ENCODE results near the gene NAALAD2. TPM values are rescaled to one million over a fixed set of nuclear protein-coding genes. Genes with fewer than 3 reads are reported as not detected.

The NAALAD2 gene
- total and polyA plus RNA-seq, 2 of the 8 experiments (the other 6 are each of a cell fraction or from before 2014, with no cell fraction given), result 2.6 to 3.9 TPM

DNA sequence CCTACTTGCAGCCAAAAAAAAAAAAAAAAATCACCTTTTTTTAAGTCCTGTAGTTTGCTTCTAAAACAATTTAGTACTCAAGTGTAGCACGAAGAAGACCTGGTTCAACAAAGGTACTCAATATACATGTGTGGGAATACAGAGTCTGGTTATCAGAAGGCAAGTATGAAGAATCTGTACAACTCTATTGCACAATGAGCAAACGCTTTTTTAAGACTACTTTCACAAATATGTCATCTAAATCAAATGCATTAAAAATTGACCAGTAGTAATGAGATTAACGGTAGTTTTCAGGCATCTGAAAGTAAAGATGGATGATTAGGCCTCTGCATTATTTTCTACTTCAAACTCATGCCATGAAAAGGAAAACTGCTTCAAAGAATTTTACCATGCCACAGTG is 78.9 kb downstream of the NAALAD2 start:
- TF ChIP-seq NANOG (IDR thresholded peaks at IDR 0.05; ENCODE audit: insufficient read depth, low read depth, low read length, poor library complexity, severe bottlenecking) (no peak), PHF8 (conservative IDR thresholded peaks at IDR 0.05; ENCODE audit: low read depth, low read length) (no peak), SIRT6 (IDR thresholded peaks at IDR 0.05; ENCODE audit: low read length) (no peak)
- FAIRE-seq (no peak), DNase-seq (ENCODE audit: low read depth in 1 of 2, low spot score in 2 of 2) (no peak)
- no peak overlapping the region for H2BK120ac ChIP-seq (replicated peaks; ENCODE audit: low read depth, low read length)
- no peak overlapping the region for H3K18ac ChIP-seq (ENCODE audit: extremely low read depth, low read length)
- no peak overlapping the region for H3K14ac ChIP-seq (ENCODE audit: insufficient read length)
- H3K23me2 ChIP-seq (ENCODE audit: low read depth, low read length), result no peaks in the 10 kb centered on the region
- H2AK5ac ChIP-seq (ENCODE audit: low read depth, low read length), result no peak overlapping the region
- H3K36me3 ChIP-seq (ENCODE audit: control insufficient read depth in 2 of 4, insufficient read depth in 4 of 4, low read length in 3 of 4), result peaks cover 2 to 68% (median 10%) of the 10 kb centered on the region in 4 experiments; a peak in 6 of 8 replicates
- no peaks in the 10 kb centered on the region; a peak in 1 of 7 replicates for H3K4me1 ChIP-seq (replicated peaks in 1 of 4; ENCODE audit: control insufficient read depth in 3 of 4, insufficient read depth in 4 of 4, low read length in 3 of 4)
- H4K8ac ChIP-seq (ENCODE audit: extremely low read depth, insufficient read depth, low read length), result no peak overlapping the region
- H3K27ac ChIP-seq (ENCODE audit: low read depth, low read length), result no peak overlapping the region
- no peak overlapping the region for H4K5ac ChIP-seq (ENCODE audit: insufficient read length, low read depth, low read length)
- peaks cover 0 to 1% (median 0%) of the 10 kb centered on the region in 4 experiments; a peak in 1 of 7 replicates for H3K27me3 ChIP-seq (replicated peaks in 1 of 4; ENCODE audit: control insufficient read depth in 3 of 4, extremely low read depth in 1 of 4, insufficient read depth in 3 of 4, low read length in 3 of 4)
- no peak overlapping the region for H3K56ac ChIP-seq (replicated peaks; ENCODE audit: insufficient read length, low read depth, low read length)
- H2BK20ac ChIP-seq (ENCODE audit: low read length), result no peak overlapping the region
- no peak overlapping the region for H4K91ac ChIP-seq (replicated peaks; ENCODE audit: insufficient read length, low read length)
- H2BK5ac ChIP-seq (ENCODE audit: low read depth, low read length), result no peak overlapping the region
- no peak overlapping the region for H3K4ac ChIP-seq (replicated peaks; ENCODE audit: insufficient read length, low read depth, low read length)
- no peak overlapping the region for H2AFZ ChIP-seq (ENCODE audit: low read length)
- no peaks in the 10 kb centered on the region for H3K9me3 ChIP-seq (ENCODE audit: insufficient read depth in 2 of 2, low read depth in 1 of 2, low read length in 1 of 2)
- ChIA-PET POLR2A (ENCODE audit: partially characterized antibody) (no interaction called here), CTCF (ENCODE audit: partially characterized antibody) (interaction anchor here (2.2 kb wide), 1 partner anchor 8 kb away, joined by 16 read pairs; no protein-coding TSS in a partner anchor)
- no peak overlapping the region for H3K4me3 ChIP-seq (ENCODE audit: extremely low read depth in 1 of 4, insufficient read depth in 2 of 4, low read depth in 3 of 4, low read length in 4 of 4)
- peaks cover 2 to 3% of the 10 kb centered on the region in 2 experiments for H4K20me1 ChIP-seq (replicated peaks in 1 of 2; ENCODE audit: control insufficient read depth in 1 of 2, insufficient read depth in 2 of 2, low read length in 2 of 2)
- no peak overlapping the region for H3K9ac ChIP-seq (replicated peaks in 1 of 4; ENCODE audit: extremely low read depth in 1 of 4, low read depth in 3 of 4, low read length in 3 of 4)
- 94% methylated on average over 3 of the region's 3 CpGs; no CpG with 5 or more reads in 1 of the 2 experiments for WGBS, 2 experiments (ENCODE audit: extremely low coverage in 1 of 2, insufficient coverage in 1 of 2, insufficient read length in 1 of 2, insufficient replicate concordance in 2 of 2, low coverage in 1 of 2, low lambda C conversion rate in 2 of 2, missing lambda C conversion rate in 1 of 2)
- no peaks in the 10 kb centered on the region for H3K79me1 ChIP-seq (ENCODE audit: low read depth, low read length)
- H2BK12ac ChIP-seq (ENCODE audit: low read depth, low read length), result no peak overlapping the region
- no peak overlapping the region for H3K23ac ChIP-seq (ENCODE audit: insufficient read length)
- H2BK15ac ChIP-seq (ENCODE audit: low read length), result no peak overlapping the region
- H3K79me2 ChIP-seq (ENCODE audit: control insufficient read depth in 1 of 2, insufficient read depth in 2 of 2, low read length in 2 of 2), result peaks cover 0 to 68% of the 10 kb centered on the region in 2 experiments; a peak in 3 of 4 replicates
- no peak overlapping the region for H3K4me2 ChIP-seq (ENCODE audit: insufficient read depth in 1 of 2, low read depth in 2 of 2, low read length in 2 of 2)
